ENCODE measurements around the gene C17orf113. TPM values are rescaled to one million over a fixed set of nuclear protein-coding genes. Genes with fewer than 3 reads are reported as not detected.

C17orf113 gene
- total RNA-seq, 4 donors from 2014 or later, result under 0.01 to 1.2 (median 0.67) TPM

- TF ChIP-seq EP300 (IDR thresholded peaks at IDR 0.05) (no peak), POLR2A (IDR thresholded peaks at IDR 0.05; ENCODE audit: low read depth) (no peak), CTCF (IDR thresholded peaks at IDR 0.05) (no peak), POLR2AphosphoS5 (IDR thresholded peaks at IDR 0.05) (no peak)
- Histone ChIP-seq H3K4me1 (peaks cover 6 to 14% (median 10%) of the 10 kb centered on the region in 4 donors), H3K4me3 (no peak overlapping the region), H3K27me3 (peaks cover 0 to 64% (median 10%) of the 10 kb centered on the region in 4 donors), H3K9me3 (no peaks in the 10 kb centered on the region), H3K27ac (replicated peaks in 1 of 4) (no peak overlapping the region), H3K36me3 (no peaks in the 10 kb centered on the region)
- intact Hi-C loops (cut with DNase I), result no loop called here
- WGBS, result 92% methylated on average over 12 of the region's 12 CpGs
- no peak for DNase-seq (ENCODE audit: extremely low spot score)
Measured at GRCh38 chr17:42094375-42095069, 44.1 kb upstream of the C17orf113 start.

- Histone ChIP-seq H3K27me3 (peaks cover 0 to 71% (median 13%) of the 10 kb centered on the region in 4 donors), H3K36me3 (no peaks in the 10 kb centered on the region), H3K4me3 (no peak overlapping the region), H3K9me3 (no peaks in the 10 kb centered on the region), H3K4me1 (peaks cover 1 to 7% (median 3%) of the 10 kb centered on the region in 4 donors), H3K27ac (replicated peaks in 1 of 4) (no peak overlapping the region)
- WGBS, result 68% methylated on average over 6 of the region's 6 CpGs
- no peak for DNase-seq (ENCODE audit: extremely low spot score)
- intact Hi-C loops (cut with DNase I), result no loop called here
- TF ChIP-seq POLR2AphosphoS5 (IDR thresholded peaks at IDR 0.05) (no peak), CTCF (IDR thresholded peaks at IDR 0.05) (no peak), POLR2A (IDR thresholded peaks at IDR 0.05; ENCODE audit: low read depth) (no peak), EP300 (IDR thresholded peaks at IDR 0.05) (no peak)
Measured at GRCh38 chr17:42092939-42093338, 42.5 kb upstream of the C17orf113 start.

- no peak for TF ChIP-seq EP300 (IDR thresholded peaks at IDR 0.05)
- no peak for TF ChIP-seq CTCF (IDR thresholded peaks at IDR 0.05)
- TF ChIP-seq POLR2A (IDR thresholded peaks at IDR 0.05; ENCODE audit: low read depth), result no peak
- no peak for TF ChIP-seq POLR2AphosphoS5 (IDR thresholded peaks at IDR 0.05)
- no peaks in the 10 kb centered on the region for H3K4me1 ChIP-seq
- 83% methylated on average over 8 of the region's 8 CpGs for WGBS
- no peaks in the 10 kb centered on the region for H3K36me3 ChIP-seq
- H3K27ac ChIP-seq (replicated peaks in 1 of 4), result no peak overlapping the region
- no peak overlapping the region for H3K4me3 ChIP-seq
- intact Hi-C loops (cut with DNase I), result no loop called here
- peaks cover 0 to 55% (median 2%) of the 10 kb centered on the region in 4 donors for H3K27me3 ChIP-seq
- H3K9me3 ChIP-seq, result no peaks in the 10 kb centered on the region
- no peak for DNase-seq (ENCODE audit: extremely low spot score)
Measured at GRCh38 chr17:42090964-42091790, 40.8 kb upstream of the C17orf113 start.

GRCh38 chr17:42088736-42089135, 38.3 kb upstream of the C17orf113 start:
- no peak overlapping the region for H3K27ac ChIP-seq (replicated peaks in 1 of 4)
- H3K27me3 ChIP-seq, result peaks cover 0 to 37% (median 2%) of the 10 kb centered on the region in 4 donors
- H3K36me3 ChIP-seq, result no peaks in the 10 kb centered on the region
- WGBS, result 89% methylated on average over 8 of the region's 8 CpGs
- DNase-seq (ENCODE audit: extremely low spot score), result no peak
- no peak for TF ChIP-seq EP300 (IDR thresholded peaks at IDR 0.05)
- TF ChIP-seq CTCF (IDR thresholded peaks at IDR 0.05), result no peak
- no peak for TF ChIP-seq POLR2A (IDR thresholded peaks at IDR 0.05; ENCODE audit: low read depth)
- no peak for TF ChIP-seq POLR2AphosphoS5 (IDR thresholded peaks at IDR 0.05)
- peak overlapping the region in 2 of 4 donors; percentile 2 to 11 for H3K4me3 ChIP-seq
- H3K4me1 ChIP-seq, result no peaks in the 10 kb centered on the region
- no peaks in the 10 kb centered on the region for H3K9me3 ChIP-seq
- intact Hi-C loops (cut with DNase I), result no loop called here

Measured in esophagus muscularis mucosa (tissue), 4 donors.